H1 (cell line): ENCODE results near the gene ADGRE2. TPM values are rescaled to one million over a fixed set of nuclear protein-coding genes. Genes with fewer than 3 reads are reported as not detected.
A peak's percentile ranks its signal among the peaks of the same experiment; 100 is the strongest.

Experiments used
- CTCF ChIA-PET: fragments of 300-600 bp; sonication (Branson Sonifier 250); formaldehyde crosslinking; loops from one replicate; lab custom pipeline; 2021; ENCODE audit not compliant: partially characterized antibody; lab: Charles Lee
- POLR2A ChIA-PET: fragments of 300-600 bp; sonication (Branson Sonifier 250); formaldehyde crosslinking; loops from one replicate; lab custom pipeline; 2021; ENCODE audit warnings: inconsistent platforms; ENCODE audit not compliant: partially characterized antibody; lab: Charles Lee
- DNase-seq, 2 experiments: peaks; one replicate each; pipeline versions ENCODE4 v3.0.0 to v3.0.0-alpha.2; 2010 to 2022; ENCODE audit warnings: low spot score in 2 of 2, low read depth in 1 of 2, mixed read lengths in 1 of 2
- FAIRE-seq: peaks from 2 replicates; lab custom pipeline; 2011; peaks lifted over from hg19 to GRCh38; lab: Jason Lieb, UNC
- H2AFZ ChIP-seq: 2 replicates; pipeline ENCODE4 v1.8.1; 2012; ENCODE audit warnings: low read length, inconsistent platforms
- H2AK5ac ChIP-seq: 2 replicates; pipeline ENCODE4 v1.6.1; 2013; ENCODE audit warnings: low read depth, low read length
- H2BK120ac ChIP-seq: replicated peaks from 2 replicates; pipeline ENCODE3; 2013; ENCODE audit warnings: low read depth, low read length, inconsistent platforms
- H2BK12ac ChIP-seq: 2 replicates; pipeline ENCODE4 v1.6.1; 2013; ENCODE audit warnings: low read depth, low read length
- H2BK15ac ChIP-seq: 2 replicates; pipeline ENCODE4 v1.6.1; 2013; ENCODE audit warnings: low read length
- H2BK20ac ChIP-seq: 2 replicates; pipeline ENCODE4 v1.6.1; 2013; ENCODE audit warnings: low read length
- H2BK5ac ChIP-seq: 2 replicates; pipeline ENCODE4 v1.6.1; 2013; ENCODE audit warnings: low read depth, low read length
- H3K14ac ChIP-seq: 2 replicates; pipeline ENCODE4 v1.6.1; 2013; ENCODE audit warnings: inconsistent platforms; ENCODE audit not compliant: insufficient read length
- H3K18ac ChIP-seq: 2 replicates; pipeline ENCODE4 v1.6.1; 2013; ENCODE audit warnings: low read length; ENCODE audit errors: extremely low read depth
- H3K23ac ChIP-seq: 2 replicates; pipeline ENCODE4 v1.6.1; 2013; ENCODE audit warnings: inconsistent platforms; ENCODE audit not compliant: insufficient read length
- H3K23me2 ChIP-seq: 2 replicates; pipeline ENCODE4 v1.6.1; 2013; ENCODE audit warnings: low read depth, low read length
- H3K27ac ChIP-seq: 2 replicates; pipeline ENCODE4 v1.6.1; 2011; ENCODE audit warnings: low read depth, low read length, inconsistent platforms
- H3K27me3 ChIP-seq, 4 experiments: replicated peaks in 1 of 4; 1 replicate in 1 of 4; 2 replicates in 3 of 4; pipeline versions ENCODE4 v1.6.1 to v1.8.1; 2011 to 2013; ENCODE audit warnings: low read length in 3 of 4, mild to moderate bottlenecking in 3 of 4, inconsistent platforms in 2 of 4, mixed read lengths in 2 of 4, moderate library complexity in 1 of 4; ENCODE audit not compliant: control insufficient read depth in 3 of 4, insufficient read depth in 3 of 4; ENCODE audit errors: extremely low read depth in 1 of 4
- H3K36me3 ChIP-seq, 4 experiments: 2 replicates each; pipeline versions ENCODE4 v1.6.1 to v1.8.1; 2011 to 2013; ENCODE audit warnings: mild to moderate bottlenecking in 4 of 4, low read length in 3 of 4, moderate library complexity in 2 of 4, control low read depth in 1 of 4, inconsistent platforms in 1 of 4; ENCODE audit not compliant: insufficient read depth in 4 of 4, control insufficient read depth in 2 of 4
- H3K4ac ChIP-seq: replicated peaks from 2 replicates; pipeline ENCODE3; 2013; ENCODE audit warnings: low read length, low read depth, mixed read lengths, inconsistent platforms; ENCODE audit not compliant: insufficient read length
- H3K4me1 ChIP-seq, 4 experiments: replicated peaks in 1 of 4; 1 replicate in 1 of 4; 2 replicates in 3 of 4; pipeline versions ENCODE4 v1.6.1 to v1.8.1; 2011 to 2013; ENCODE audit warnings: low read length in 3 of 4, inconsistent platforms in 2 of 4, mixed read lengths in 1 of 4; ENCODE audit not compliant: insufficient read depth in 4 of 4, control insufficient read depth in 3 of 4
- H3K4me2 ChIP-seq, 2 experiments: 2 replicates each; pipeline versions ENCODE4 v1.6.1 to v1.8.1; 2011 to 2013; ENCODE audit warnings: low read depth in 2 of 2, low read length in 2 of 2, control low read depth in 1 of 2, inconsistent platforms in 1 of 2, mild to moderate bottlenecking in 1 of 2; ENCODE audit not compliant: insufficient read depth in 1 of 2
- H3K4me3 ChIP-seq, 4 experiments: fragments of 200-600, 300-600 bp in 1 of 4; sonication (generic), shearing (Covaris generic), sonication (Bioruptor Twin) in 1 of 4; 2 replicates each; pipeline versions ENCODE4 v1.5.1 to v1.8.1; 2011 to 2016; ENCODE audit warnings: low read length in 4 of 4, low read depth in 3 of 4, control low read depth in 2 of 4, inconsistent platforms in 2 of 4, mild to moderate bottlenecking in 2 of 4, mixed read lengths in 1 of 4, moderate library complexity in 1 of 4; ENCODE audit not compliant: insufficient read depth in 2 of 4; ENCODE audit errors: extremely low read depth in 1 of 4
- H3K56ac ChIP-seq: replicated peaks from 2 replicates; pipeline ENCODE3; 2013; ENCODE audit warnings: low read depth, mild to moderate bottlenecking, mixed read lengths, low read length, inconsistent platforms; ENCODE audit not compliant: insufficient read length
- H3K79me1 ChIP-seq: 2 replicates; pipeline ENCODE4 v1.6.1; 2013; ENCODE audit warnings: low read depth, low read length, control low read depth
- H3K79me2 ChIP-seq, 2 experiments: 2 replicates each; pipeline versions ENCODE4 v1.6.1 to v1.8.1; 2012 to 2013; ENCODE audit warnings: low read length in 2 of 2, mild to moderate bottlenecking in 2 of 2, inconsistent platforms in 1 of 2; ENCODE audit not compliant: insufficient read depth in 2 of 2, control insufficient read depth in 1 of 2
- H3K9ac ChIP-seq, 4 experiments: replicated peaks in 1 of 4; 1 replicate in 1 of 4; 2 replicates in 3 of 4; pipeline versions ENCODE4 v1.6.1 to v1.8.1; 2011 to 2013; ENCODE audit warnings: low read depth in 3 of 4, low read length in 3 of 4, control low read depth in 2 of 4, mild to moderate bottlenecking in 2 of 4, moderate library complexity in 2 of 4, inconsistent platforms in 1 of 4; ENCODE audit errors: extremely low read depth in 1 of 4
- H3K9me3 ChIP-seq, 2 experiments: 2 replicates each; pipeline versions ENCODE4 v1.6.1 to v1.8.1; 2012 to 2013; ENCODE audit warnings: mild to moderate bottlenecking in 2 of 2, moderate library complexity in 2 of 2, control low read depth in 1 of 2, inconsistent platforms in 1 of 2, low read depth in 1 of 2, low read length in 1 of 2, mixed read lengths in 1 of 2; ENCODE audit not compliant: insufficient read depth in 2 of 2
- H4K20me1 ChIP-seq, 2 experiments: replicated peaks in 1 of 2; 2 replicates each; pipeline versions ENCODE3 to v1.8.1; 2011 to 2013; ENCODE audit warnings: inconsistent platforms in 2 of 2, low read length in 2 of 2, mild to moderate bottlenecking in 1 of 2; ENCODE audit not compliant: insufficient read depth in 2 of 2, control insufficient read depth in 1 of 2
- H4K5ac ChIP-seq: 2 replicates; pipeline ENCODE4 v1.6.1; 2013; ENCODE audit warnings: low read length, low read depth, mixed read lengths, inconsistent platforms; ENCODE audit not compliant: insufficient read length
- H4K8ac ChIP-seq: 2 replicates; pipeline ENCODE4 v1.8.0; 2013; ENCODE audit warnings: mild to moderate bottlenecking, moderate library complexity, low read length, inconsistent platforms; ENCODE audit not compliant: insufficient read depth; ENCODE audit errors: extremely low read depth
- H4K91ac ChIP-seq: replicated peaks from 2 replicates; pipeline ENCODE3; 2013; ENCODE audit warnings: low read length, mixed read lengths, inconsistent platforms; ENCODE audit not compliant: insufficient read length
- CHD1 ChIP-seq: IDR thresholded peaks from 2 replicates; pipeline ENCODE4 v1.6.1; 2012; ENCODE audit warnings: low read depth, low read length, improper control_type of control experiment
- CHD2 ChIP-seq: IDR thresholded peaks from 2 replicates; pipeline ENCODE4 v1.6.1; 2012; ENCODE audit warnings: low read length, improper control_type of control experiment
- EGR1 ChIP-seq: IDR thresholded peaks from 2 replicates; pipeline ENCODE4 v1.6.1; 2011; ENCODE audit warnings: low read depth, low read length, borderline replicate concordance
- JUND ChIP-seq: IDR thresholded peaks from 2 replicates; pipeline ENCODE4 v1.6.1; 2011; ENCODE audit warnings: mild to moderate bottlenecking, improper control_type of control experiment, low read length
- NRF1 ChIP-seq: IDR thresholded peaks from 2 replicates; pipeline ENCODE4 v1.6.1; 2011; ENCODE audit warnings: mild to moderate bottlenecking, low read depth, low read length, improper control_type of control experiment
- SIN3A ChIP-seq, 2 experiments: IDR thresholded peaks in 1 of 2; conservative IDR thresholded peaks in 1 of 2; 2 replicates each; pipeline ENCODE4 v1.6.1; 2011 to 2012; ENCODE audit warnings: low read length in 2 of 2, improper control_type of control experiment in 1 of 2, low read depth in 1 of 2, mild to moderate bottlenecking in 1 of 2
- SIX5 ChIP-seq: IDR thresholded peaks from 2 replicates; pipeline ENCODE4 v1.6.1; 2011; ENCODE audit warnings: mild to moderate bottlenecking, low read depth, low read length
- YY1 ChIP-seq: IDR thresholded peaks from 2 replicates; pipeline ENCODE4 v1.6.1; 2011; ENCODE audit warnings: low read depth, mild to moderate bottlenecking, low read length
- WGBS, 2 experiments: shearing (Covaris generic) in 1 of 2; methylation state at CpG; one replicate each; pipeline versions ENCODE4 v1.1.6 to v1.1.7; 2013 to 2015; ENCODE audit warnings: low lambda C conversion rate in 2 of 2, mixed read lengths in 2 of 2, inconsistent platforms in 1 of 2, low coverage in 1 of 2, missing lambda C conversion rate in 1 of 2; ENCODE audit not compliant: insufficient replicate concordance in 2 of 2, insufficient coverage in 1 of 2, insufficient read length in 1 of 2; ENCODE audit errors: extremely low coverage in 1 of 2, missing lambda C conversion rate in 1 of 2; 5-methylcytosine and 5-hydroxymethylcytosine counted together
- polyA plus RNA-seq, 7 experiments: library from polyadenylated mRNA; depleted of rRNA in 3 of 7; stranded (reverse) in 5 of 7; unstranded in 2 of 7; fragments of >200 nt in 5 of 7; fragments of 200-250 nt in 2 of 7; gene quantifications; 1 replicate in 5 of 7; 2 replicates in 1 of 7; 4 replicates in 1 of 7; pipeline versions ENCODE4 v1.2.1 to v1.2.3, GENCODE V29; 2011 to 2013; ENCODE audit warnings: missing spikeins in 2 of 7, mixed read lengths in 2 of 7
- total RNA-seq: library from RNA; stranded (reverse); fragmentation: NEBNext Ultra II Directional; extraction: Animal tissue kit (Norgen Biotek cat#: 25700); gene quantifications from 2 replicates; pipeline ENCODE4 v1.2.1, GENCODE V29; 2021

ADGRE2 gene
- total and polyA plus RNA-seq, 2 of the 8 experiments (the other 6 are each of a cell fraction or from before 2014, with no cell fraction given), result 2.0 to 4.5 TPM

DNA sequence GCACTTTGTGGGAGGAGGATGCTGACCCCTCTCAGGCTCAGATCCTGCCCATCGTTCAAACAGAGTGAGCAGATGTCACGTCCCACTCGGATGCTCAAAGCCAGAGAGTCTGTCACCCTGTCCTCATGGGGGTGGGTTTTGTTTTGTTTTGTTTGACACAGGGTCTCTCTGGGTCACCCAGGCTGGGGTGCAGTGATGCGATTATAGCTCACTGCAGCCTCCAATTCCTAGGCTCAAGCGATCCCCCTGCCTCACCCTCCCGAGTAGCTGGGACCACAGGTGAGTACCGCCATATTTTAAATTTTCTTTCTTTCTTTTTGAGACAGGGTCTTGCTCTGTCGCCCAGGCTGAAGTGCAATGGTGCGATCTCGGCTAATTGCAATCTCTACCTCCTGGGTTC lies 4.0 kb downstream of the ADGRE2 start:
- Histone ChIP-seq H3K4ac (no peak overlapping the region), H4K8ac (no peak overlapping the region)
- TF ChIP-seq CHD2 (no peak), JUND (no peak), CHD1 (no peak), EGR1 (no peak), YY1 (no peak), SIN3A (conservative IDR thresholded peaks at IDR 0.05 in 1 of 2, IDR thresholded peaks at IDR 0.05 in 1 of 2; ENCODE audit: low read depth in 1 of 2, low read length in 2 of 2) (no peak), SIX5 (no peak), NRF1 (no peak)
- TF ChIP-seq, all 59 proteins: peak for 0
- H3K79me2 ChIP-seq, result no peaks in the 10 kb centered on the region
- H3K27me3 ChIP-seq, result peaks cover 0 to 4% (median 0%) of the 10 kb centered on the region in 4 experiments; a peak in 1 of 7 replicates
- no peak overlapping the region for H2BK120ac ChIP-seq
- H2BK20ac ChIP-seq, result no peak overlapping the region
- no peak overlapping the region for H3K27ac ChIP-seq
- POLR2A ChIA-PET, result interaction anchor here (0.6 to 4.1 kb wide), 2 partner anchors 9 to 16 kb away, joined by 3 to 18 read pairs; no protein-coding TSS in a partner anchor
- peaks cover 0 to under 1% of the 10 kb centered on the region in 2 experiments for H4K20me1 ChIP-seq
- H2BK12ac ChIP-seq, result no peak overlapping the region
- no peak overlapping the region for H2AK5ac ChIP-seq
- peaks cover 0 to 9% (median 4%) of the 10 kb centered on the region in 4 experiments; a peak in 1 of 8 replicates for H3K36me3 ChIP-seq
- H2AFZ ChIP-seq, result no peak overlapping the region
- H3K4me2 ChIP-seq, result no peak overlapping the region
- H3K23me2 ChIP-seq, result peaks cover 11% of the 10 kb centered on the region; the same call in 1 of the 2 replicates
- no peak overlapping the region for H2BK5ac ChIP-seq
- WGBS, 2 experiments, result 90% methylated on average over 10 of the region's 10 CpGs; no CpG with 5 or more reads in 1 of the 2 experiments
- H2BK15ac ChIP-seq, result no peak overlapping the region
- no peak overlapping the region for H3K56ac ChIP-seq
- H3K4me1 ChIP-seq, result peaks cover 0 to 4% (median 0%) of the 10 kb centered on the region in 4 experiments; a peak in 3 of 7 replicates
- H3K14ac ChIP-seq, result no peak overlapping the region
- H3K9ac ChIP-seq, result no peak overlapping the region
- H3K9me3 ChIP-seq, result no peaks in the 10 kb centered on the region
- no peak overlapping the region for H3K18ac ChIP-seq
- no peak overlapping the region for H4K5ac ChIP-seq
- H3K4me3 ChIP-seq, result no peak overlapping the region
- no peak overlapping the region for H3K23ac ChIP-seq
- no peak overlapping the region for H4K91ac ChIP-seq
- CTCF ChIA-PET, result interaction anchor here (0.6 to 3.0 kb wide), 4 partner anchors 10 to 1168 kb away, joined by 3 to 13 read pairs (median 4); no protein-coding TSS in a partner anchor
- no peaks in the 10 kb centered on the region for H3K79me1 ChIP-seq
- no peak for FAIRE-seq
- peak in 1 of 2 experiments; percentile 29 for DNase-seq
